ENCODE data around the gene SLC39A9.
A peak's percentile ranks its signal among the peaks of the same experiment; 100 is the strongest.

SLC39A9 gene

DNA sequence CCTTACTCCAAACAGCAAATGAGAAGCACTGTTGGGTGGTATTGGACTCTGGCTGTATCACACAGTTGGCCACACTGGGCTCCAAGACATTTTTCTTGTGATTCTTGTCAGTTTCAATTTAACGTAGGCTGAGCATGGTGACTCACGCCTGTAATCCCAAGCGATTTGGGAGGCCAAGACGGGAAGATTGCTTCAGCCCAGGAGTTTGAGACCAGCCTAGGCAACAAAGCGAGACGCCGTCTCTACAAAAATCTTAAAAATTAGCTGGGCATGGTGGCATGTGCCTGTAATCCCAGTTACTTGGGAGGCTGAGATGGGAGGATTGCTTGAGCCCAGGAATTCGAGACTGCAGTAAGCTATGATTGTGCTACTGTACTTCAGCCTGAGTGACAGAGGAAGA is 50.7 kb downstream of the SLC39A9 start:
- in situ Hi-C loops (cut with HindIII; ENCODE audit: low sequenced_read_pairs): no loop called here
- no peak overlapping the region for H3K4me3 ChIP-seq (ENCODE audit: low read depth, low read length)
- DNase-seq (ENCODE audit: low read depth, low spot score): no peak
- TF ChIP-seq CTCF (IDR thresholded peaks at IDR 0.05; ENCODE audit: low read depth, low read length): no peak

GRCh38 chr14:69451941-69452340 is 53.4 kb downstream of the SLC39A9 start:
- TF ChIP-seq CTCF (IDR thresholded peaks at IDR 0.05; ENCODE audit: low read depth, low read length): no peak
- no peak for DNase-seq (ENCODE audit: low read depth, low spot score)
- H3K4me3 ChIP-seq (ENCODE audit: low read depth, low read length): no peak overlapping the region
- in situ Hi-C loops (cut with HindIII; ENCODE audit: low sequenced_read_pairs): no loop called here

GRCh38 chr14:69458350-69458749 is 59.9 kb downstream of the SLC39A9 start:
- TF ChIP-seq CTCF (IDR thresholded peaks at IDR 0.05; ENCODE audit: low read depth, low read length): no peak
- no peak overlapping the region for H3K4me3 ChIP-seq (ENCODE audit: low read depth, low read length)
- DNase-seq (ENCODE audit: low read depth, low spot score): no peak
- in situ Hi-C loops (cut with HindIII; ENCODE audit: low sequenced_read_pairs): no loop called here

DNA sequence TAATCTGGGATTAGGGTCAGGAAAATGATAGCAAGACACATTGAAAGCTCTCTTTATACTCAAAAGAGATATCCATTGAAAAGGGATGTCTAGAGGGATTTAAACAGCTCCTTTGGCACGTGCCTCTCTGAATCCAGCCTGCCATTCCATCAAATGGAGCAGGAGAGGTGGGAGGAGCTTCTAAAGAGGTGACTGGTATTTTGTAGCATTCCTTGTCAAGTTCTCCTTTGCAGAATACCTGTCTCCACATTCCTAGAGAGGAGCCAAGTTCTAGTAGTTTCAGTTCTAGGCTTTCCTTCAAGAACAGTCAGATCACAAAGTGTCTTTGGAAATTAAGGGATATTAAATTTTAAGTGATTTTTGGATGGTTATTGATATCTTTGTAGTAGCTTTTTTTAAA is 60.6 kb downstream of the SLC39A9 start:
- H3K4me3 ChIP-seq (ENCODE audit: low read depth, low read length): no peak overlapping the region
- no peak for TF ChIP-seq CTCF (IDR thresholded peaks at IDR 0.05; ENCODE audit: low read depth, low read length)
- in situ Hi-C loops (cut with HindIII; ENCODE audit: low sequenced_read_pairs): no loop called here
- DNase-seq (ENCODE audit: low read depth, low spot score): no peak

GRCh38 chr14:69460093-69460701 is 61.7 kb downstream of the SLC39A9 start:
- peak; percentile 86 for DNase-seq (ENCODE audit: low read depth, low spot score)
- no peak overlapping the region for H3K4me3 ChIP-seq (ENCODE audit: low read depth, low read length)
- TF ChIP-seq CTCF (IDR thresholded peaks at IDR 0.05; ENCODE audit: low read depth, low read length): peak; percentile 86
- in situ Hi-C loops (cut with HindIII; ENCODE audit: low sequenced_read_pairs): no loop called here

DNA sequence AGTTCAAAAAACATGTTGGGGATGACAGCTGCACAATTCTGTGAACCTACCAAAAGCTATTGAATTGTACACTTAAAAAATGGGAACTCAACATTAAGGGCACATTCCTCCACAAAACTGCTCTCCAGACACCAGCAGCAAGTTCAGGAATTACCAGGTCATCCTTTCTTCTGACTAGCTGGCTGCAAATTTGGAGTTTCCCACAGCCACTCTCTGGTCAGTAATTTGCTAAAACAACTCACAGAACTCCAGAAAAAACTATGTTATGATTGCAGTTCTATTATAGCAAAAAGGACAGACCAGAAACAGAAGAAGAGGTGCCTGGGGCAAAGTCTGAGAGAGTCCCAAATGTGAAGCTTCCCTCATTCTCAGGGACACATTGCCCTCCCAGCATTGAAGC is 65.9 kb downstream of the SLC39A9 start:
- TF ChIP-seq CTCF (IDR thresholded peaks at IDR 0.05; ENCODE audit: low read depth, low read length): no peak
- in situ Hi-C loops (cut with HindIII; ENCODE audit: low sequenced_read_pairs): no loop called here
- H3K4me3 ChIP-seq (ENCODE audit: low read depth, low read length): no peak overlapping the region
- no peak for DNase-seq (ENCODE audit: low read depth, low spot score)

- no peak for TF ChIP-seq CTCF (IDR thresholded peaks at IDR 0.05; ENCODE audit: low read depth, low read length)
- no peak overlapping the region for H3K4me3 ChIP-seq (ENCODE audit: low read depth, low read length)
- in situ Hi-C loops (cut with HindIII; ENCODE audit: low sequenced_read_pairs): no loop called here
- DNase-seq (ENCODE audit: low read depth, low spot score): peak; percentile 90
Observed at GRCh38 chr14:69464829-69465228, 66.3 kb downstream of the SLC39A9 start.

All from astrocyte of the spinal cord (primary cell).